DOHH2 (cell line): Measurements from ENCODE around the gene AUTS2.

ENCODE experiments used
- CTCF ChIP-seq: fragments of 200-600 bp; sonication (generic); IDR thresholded peaks from one replicate; pipeline ENCODE4 v1.5.1; 2014; ENCODE audit warnings: antibody characterized with exemption, mild to moderate bottlenecking, low read depth, low read length; ENCODE audit not compliant: poor library complexity, severe bottlenecking
- EZH2phosphoT487 ChIP-seq: fragments of 200-600 bp; sonication (generic); IDR thresholded peaks from 2 replicates; pipeline ENCODE4 v1.6.1; 2017; ENCODE audit warnings: borderline replicate concordance, mild to moderate bottlenecking, antibody characterized with exemption, low read length, moderate library complexity, mixed read lengths

- TF ChIP-seq CTCF, result no peak
- TF ChIP-seq EZH2phosphoT487, result no peak
Measured at GRCh38 chr7:69790977-69791724, 192.9 kb downstream of the AUTS2 start.
